ENCODE data around the gene STBD1. TPM values are rescaled to one million over a fixed set of nuclear protein-coding genes. Genes with fewer than 3 reads are reported as not detected.
"Not testable (repeated sequence)": the region's sequence is repeated elsewhere in the genome, so short reads cannot be mapped to it uniquely, and the experiment has no call there.

The STBD1 gene
- total RNA-seq, 4 donors from 2014 or later = 18.1 to 25.4 (median 22.2) TPM

DNA sequence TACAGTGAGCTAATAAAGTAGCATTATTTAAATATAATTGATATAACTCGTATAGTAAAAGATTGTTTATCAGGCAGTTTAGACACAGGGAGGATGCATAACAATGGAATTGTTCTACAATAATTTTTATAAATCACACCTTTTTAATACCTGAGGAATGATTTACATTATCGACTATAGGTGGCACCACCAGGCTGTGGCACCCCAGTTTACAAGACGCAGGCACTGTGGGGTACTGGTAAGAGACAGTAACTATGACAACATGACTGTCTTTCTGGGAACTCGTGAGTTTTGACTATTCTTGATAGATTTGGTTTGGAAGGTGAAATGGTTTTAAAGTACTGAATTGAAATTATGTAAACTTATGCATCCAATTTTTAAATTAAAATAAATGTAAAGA is 27.1 kb upstream of the STBD1 start:
- TF ChIP-seq POLR2AphosphoS5 (IDR thresholded peaks at IDR 0.05) = no peak
- TF ChIP-seq, protein P1, sequence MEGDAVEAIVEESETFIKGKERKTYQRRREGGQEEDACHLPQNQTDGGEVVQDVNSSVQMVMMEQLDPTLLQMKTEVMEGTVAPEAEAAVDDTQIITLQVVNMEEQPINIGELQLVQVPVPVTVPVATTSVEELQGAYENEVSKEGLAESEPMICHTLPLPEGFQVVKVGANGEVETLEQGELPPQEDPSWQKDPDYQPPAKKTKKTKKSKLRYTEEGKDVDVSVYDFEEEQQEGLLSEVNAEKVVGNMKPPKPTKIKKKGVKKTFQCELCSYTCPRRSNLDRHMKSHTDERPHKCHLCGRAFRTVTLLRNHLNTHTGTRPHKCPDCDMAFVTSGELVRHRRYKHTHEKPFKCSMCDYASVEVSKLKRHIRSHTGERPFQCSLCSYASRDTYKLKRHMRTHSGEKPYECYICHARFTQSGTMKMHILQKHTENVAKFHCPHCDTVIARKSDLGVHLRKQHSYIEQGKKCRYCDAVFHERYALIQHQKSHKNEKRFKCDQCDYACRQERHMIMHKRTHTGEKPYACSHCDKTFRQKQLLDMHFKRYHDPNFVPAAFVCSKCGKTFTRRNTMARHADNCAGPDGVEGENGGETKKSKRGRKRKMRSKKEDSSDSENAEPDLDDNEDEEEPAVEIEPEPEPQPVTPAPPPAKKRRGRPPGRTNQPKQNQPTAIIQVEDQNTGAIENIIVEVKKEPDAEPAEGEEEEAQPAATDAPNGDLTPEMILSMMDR (IDR thresholded peaks at IDR 0.05) = no peak
- no peak for TF ChIP-seq POLR2A (IDR thresholded peaks at IDR 0.05)
- no peak for TF ChIP-seq EP300 (IDR thresholded peaks at IDR 0.05)
- Histone ChIP-seq H3K27ac (no peak overlapping the region), H3K4me1 (no peaks in the 10 kb centered on the region), H3K4me3 (no peak overlapping the region), H3K9me3 (no peaks in the 10 kb centered on the region), H3K36me3 (no peaks in the 10 kb centered on the region), H3K27me3 (no peaks in the 10 kb centered on the region)
- no peak for ATAC-seq
- 72 to 77% methylated on average over 4 of the region's 4 CpGs for WGBS, 2 donors (ENCODE audit: low coverage in 1 of 2)

DNA sequence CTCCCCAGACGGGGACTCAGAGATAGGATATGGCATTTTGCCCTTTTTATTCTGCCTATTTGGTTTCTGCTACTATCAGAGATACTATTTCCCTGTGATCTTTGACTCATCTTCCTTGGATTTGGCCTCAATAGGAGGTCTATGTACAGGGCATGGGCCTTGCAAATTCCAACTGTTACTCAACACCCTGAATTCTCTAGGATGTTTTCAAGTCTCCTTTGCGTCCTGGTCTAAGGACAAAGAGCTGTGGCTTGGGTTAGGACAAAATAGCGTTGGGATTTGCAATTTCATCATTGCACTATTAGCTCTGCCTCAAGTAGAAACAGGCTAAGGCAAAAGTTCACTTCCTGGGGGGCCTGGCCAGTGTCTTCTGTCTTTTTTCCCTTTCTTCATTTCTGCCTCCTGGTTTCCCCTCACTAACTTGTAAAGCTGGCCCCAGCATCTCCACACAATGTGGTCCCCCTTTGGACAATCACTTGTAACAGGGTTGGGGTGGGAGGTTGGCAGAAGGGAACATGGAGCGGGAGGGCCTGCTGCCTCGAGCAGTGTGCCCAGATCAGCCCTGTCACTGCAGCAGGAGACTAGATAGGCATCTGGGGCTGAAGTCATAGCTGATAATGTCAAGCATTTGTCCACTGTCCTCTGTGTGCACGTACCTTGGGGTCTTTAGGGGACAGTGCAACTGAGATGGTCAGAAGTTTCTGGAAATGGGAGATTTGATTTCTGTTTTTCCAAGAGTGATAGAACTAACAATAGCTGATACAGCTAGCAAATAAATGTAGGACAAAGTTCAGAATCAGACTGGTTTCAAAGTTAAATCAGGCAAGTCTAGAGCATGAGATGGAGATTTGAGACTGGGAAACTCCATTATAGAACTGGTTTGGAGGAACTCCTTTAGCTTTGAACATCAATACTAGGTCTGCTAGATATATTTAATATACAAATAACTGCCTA is 25.8 kb upstream of the STBD1 start:
- ATAC-seq = no peak
- TF ChIP-seq POLR2A (IDR thresholded peaks at IDR 0.05) (no peak), EP300 (IDR thresholded peaks at IDR 0.05) (no peak), POLR2AphosphoS5 (IDR thresholded peaks at IDR 0.05) (no peak)
- TF ChIP-seq, protein P1 (IDR thresholded peaks at IDR 0.05) = no peak
- Histone ChIP-seq H3K27me3 (no peaks in the 10 kb centered on the region), H3K4me1 (no peaks in the 10 kb centered on the region), H3K27ac (no peak overlapping the region), H3K4me3 (no peak overlapping the region), H3K9me3 (no peaks in the 10 kb centered on the region), H3K36me3 (no peaks in the 10 kb centered on the region)
- WGBS, 2 donors (ENCODE audit: low coverage in 1 of 2) = 77 to 81% methylated on average over 4 to 5 of the region's 6 CpGs

DNA sequence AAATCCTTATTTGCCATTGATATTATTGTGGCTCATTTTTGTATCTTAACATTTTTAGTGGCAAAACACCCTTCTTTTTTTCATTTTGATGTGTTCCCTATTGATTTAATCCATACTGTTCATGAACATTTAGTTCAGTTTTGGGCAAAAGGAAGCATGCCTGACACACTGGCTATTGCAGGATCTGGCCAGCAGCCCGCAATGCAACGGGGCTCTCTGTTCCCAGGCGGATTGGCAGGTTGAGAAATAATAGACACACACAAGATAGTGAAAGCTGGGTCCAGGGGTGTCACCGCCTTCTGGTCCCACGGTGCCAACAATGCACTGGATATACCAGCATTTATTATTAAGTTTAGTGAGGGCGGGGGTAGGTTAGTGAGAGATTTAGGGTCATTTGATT is 24.9 kb upstream of the STBD1 start:
- H3K4me3 ChIP-seq, H3K36me3 ChIP-seq, H3K4me1 ChIP-seq, H3K27ac ChIP-seq, ATAC-seq, H3K9me3 ChIP-seq, H3K27me3 ChIP-seq: not testable (repeated sequence)
- 67 to 90% methylated on average over 3 to 4 of the region's 6 CpGs for WGBS, 2 donors (ENCODE audit: low coverage in 1 of 2)

DNA sequence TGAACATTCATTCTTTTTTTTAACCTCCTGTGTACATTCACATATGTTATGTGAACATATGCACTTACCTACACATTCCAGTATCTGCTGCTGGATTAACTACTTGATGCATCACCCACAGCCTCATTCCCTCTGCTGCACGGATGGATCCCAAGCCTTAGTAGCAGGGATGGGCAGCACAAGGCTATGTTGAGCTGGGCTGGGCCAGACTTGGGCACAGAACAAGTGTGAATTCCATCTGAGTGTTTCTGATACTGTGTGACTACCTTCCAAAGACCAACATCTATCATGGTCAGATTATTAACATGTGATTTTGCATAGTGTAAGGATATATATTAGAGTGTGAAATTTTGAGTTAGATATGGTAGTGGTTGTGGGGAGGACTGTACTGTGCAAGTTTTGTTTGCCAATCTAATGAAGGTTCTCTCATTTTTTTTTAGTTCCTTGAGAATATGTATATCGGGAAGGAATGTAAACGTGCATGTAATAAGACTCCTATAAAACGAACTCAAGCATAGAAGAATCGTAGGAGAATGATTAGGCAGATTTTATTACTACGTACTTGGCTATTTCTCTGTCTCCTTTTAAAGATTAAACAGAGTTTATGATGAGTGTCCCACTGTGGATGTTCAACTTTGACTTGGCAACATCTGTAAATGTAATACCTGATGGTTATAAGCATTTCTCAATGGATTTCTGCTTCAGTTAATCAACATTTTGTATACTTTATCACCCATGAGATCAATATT is 23.4 kb upstream of the STBD1 start:
- ATAC-seq = no peak
- Histone ChIP-seq H3K4me3 (no peak overlapping the region), H3K9me3 (peaks cover 0 to 4% (median 0%) of the 10 kb centered on the region in 3 donors), H3K27me3 (no peaks in the 10 kb centered on the region), H3K27ac (no peak overlapping the region), H3K36me3 (no peaks in the 10 kb centered on the region), H3K4me1 (no peaks in the 10 kb centered on the region)
- TF ChIP-seq POLR2AphosphoS5 (IDR thresholded peaks at IDR 0.05) = no peak
- no peak for TF ChIP-seq POLR2A (IDR thresholded peaks at IDR 0.05)
- TF ChIP-seq, protein P1 (IDR thresholded peaks at IDR 0.05) = no peak
- TF ChIP-seq EP300 (IDR thresholded peaks at IDR 0.05) = no peak
- 75 to 77% methylated on average over 5 to 6 of the region's 6 CpGs for WGBS, 2 donors (ENCODE audit: low coverage in 1 of 2)

DNA sequence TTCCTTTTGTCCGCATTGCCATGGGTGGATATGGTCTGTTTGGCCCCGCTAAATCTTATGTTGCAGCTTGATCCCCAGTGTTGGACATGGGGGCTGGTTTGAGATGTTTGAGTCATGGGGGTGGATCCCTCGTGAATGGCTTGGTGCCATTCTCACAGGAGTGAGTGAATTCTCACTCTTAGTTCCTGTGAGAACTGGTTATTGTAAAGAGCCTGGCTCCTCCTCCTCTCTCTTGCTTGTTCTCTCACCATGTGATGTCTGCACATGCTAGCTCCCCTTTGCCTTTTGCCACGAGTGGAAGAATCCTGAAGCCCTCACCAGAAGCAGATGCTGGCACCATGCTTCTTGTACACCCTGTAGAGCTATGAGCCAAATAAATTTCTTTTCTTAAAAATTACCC is 22.6 kb upstream of the STBD1 start:
- H3K27ac ChIP-seq = no peak overlapping the region
- H3K27me3 ChIP-seq = no peaks in the 10 kb centered on the region
- TF ChIP-seq, protein P1 (IDR thresholded peaks at IDR 0.05) = no peak
- TF ChIP-seq POLR2AphosphoS5 (IDR thresholded peaks at IDR 0.05) (no peak), POLR2A (IDR thresholded peaks at IDR 0.05) (no peak), EP300 (IDR thresholded peaks at IDR 0.05) (no peak)
- no peak for ATAC-seq
- H3K4me3 ChIP-seq = no peak overlapping the region
- peaks cover 0 to 4% (median 0%) of the 10 kb centered on the region in 3 donors for H3K9me3 ChIP-seq
- WGBS, 2 donors (ENCODE audit: low coverage in 1 of 2) = 25 to 79% methylated on average over 1 to 4 of the region's 4 CpGs
- H3K36me3 ChIP-seq = no peaks in the 10 kb centered on the region
- no peaks in the 10 kb centered on the region for H3K4me1 ChIP-seq

DNA sequence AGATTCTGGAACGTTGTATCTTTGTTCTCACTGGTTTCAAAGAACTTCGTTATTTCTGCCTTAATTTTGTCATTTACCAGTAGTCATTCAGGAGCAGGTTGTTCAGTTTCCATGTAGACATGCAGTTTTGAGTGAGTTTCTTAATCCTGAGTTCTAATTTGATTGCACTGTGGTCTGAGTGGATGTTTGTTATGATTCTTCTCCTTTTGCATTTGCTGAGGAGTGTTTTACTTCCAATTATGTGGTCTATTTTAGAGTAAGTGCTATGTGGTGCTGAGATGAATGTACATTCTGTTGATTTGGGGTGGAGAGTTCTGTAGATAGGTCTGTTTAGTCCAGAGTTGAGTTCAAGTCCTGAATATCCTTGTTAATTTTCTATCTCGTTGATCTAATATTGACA is 18.7 kb upstream of the STBD1 start:
- not testable (repeated sequence) for H3K4me3 ChIP-seq, ATAC-seq, H3K4me1 ChIP-seq, H3K9me3 ChIP-seq, H3K27me3 ChIP-seq, H3K36me3 ChIP-seq, H3K27ac ChIP-seq
- 86 to 88% methylated on average over 3 of the region's 3 CpGs for WGBS, 2 donors (ENCODE audit: low coverage in 1 of 2)

Data from gastroesophageal sphincter (tissue), 4 donors.